Measurements from ENCODE around the gene SBF2. TPM values are rescaled to one million over a fixed set of nuclear protein-coding genes. Genes with fewer than 3 reads are reported as not detected.

Gene SBF2
- total RNA-seq, 1 donor from 2014 or later = 39.5 TPM

DNA sequence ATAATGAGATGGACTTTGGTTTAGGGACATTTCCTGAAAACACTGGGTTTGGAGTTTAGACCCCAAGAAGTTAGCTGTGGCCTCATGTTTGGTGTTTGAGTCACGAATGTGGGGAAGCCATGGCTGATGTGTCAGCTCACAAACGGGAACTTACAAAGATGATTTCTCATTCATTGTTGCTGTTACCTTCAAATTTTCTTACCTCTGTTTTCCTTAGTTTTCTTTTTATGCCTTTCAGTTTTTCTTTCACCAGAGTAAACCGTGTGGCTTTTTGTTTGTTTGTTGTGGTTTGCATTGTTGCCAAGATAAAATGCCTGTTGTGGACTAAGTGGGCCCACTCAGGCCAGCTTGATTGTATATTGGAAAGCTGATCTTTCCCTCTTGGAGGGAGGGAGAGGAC lies 541.0 kb downstream of the SBF2 start:
- TF ChIP-seq, protein P1, sequence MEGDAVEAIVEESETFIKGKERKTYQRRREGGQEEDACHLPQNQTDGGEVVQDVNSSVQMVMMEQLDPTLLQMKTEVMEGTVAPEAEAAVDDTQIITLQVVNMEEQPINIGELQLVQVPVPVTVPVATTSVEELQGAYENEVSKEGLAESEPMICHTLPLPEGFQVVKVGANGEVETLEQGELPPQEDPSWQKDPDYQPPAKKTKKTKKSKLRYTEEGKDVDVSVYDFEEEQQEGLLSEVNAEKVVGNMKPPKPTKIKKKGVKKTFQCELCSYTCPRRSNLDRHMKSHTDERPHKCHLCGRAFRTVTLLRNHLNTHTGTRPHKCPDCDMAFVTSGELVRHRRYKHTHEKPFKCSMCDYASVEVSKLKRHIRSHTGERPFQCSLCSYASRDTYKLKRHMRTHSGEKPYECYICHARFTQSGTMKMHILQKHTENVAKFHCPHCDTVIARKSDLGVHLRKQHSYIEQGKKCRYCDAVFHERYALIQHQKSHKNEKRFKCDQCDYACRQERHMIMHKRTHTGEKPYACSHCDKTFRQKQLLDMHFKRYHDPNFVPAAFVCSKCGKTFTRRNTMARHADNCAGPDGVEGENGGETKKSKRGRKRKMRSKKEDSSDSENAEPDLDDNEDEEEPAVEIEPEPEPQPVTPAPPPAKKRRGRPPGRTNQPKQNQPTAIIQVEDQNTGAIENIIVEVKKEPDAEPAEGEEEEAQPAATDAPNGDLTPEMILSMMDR (conservative IDR thresholded peaks at IDR 0.05) = no peak
- no peaks in the 10 kb centered on the region for H3K27me3 Mint-ChIP-seq
- no peaks in the 10 kb centered on the region for H3K9me3 Mint-ChIP-seq
- no peak for DNase-seq (ENCODE audit: extremely low spot score, unreplicated experiment)
- H3K27ac Mint-ChIP-seq = no peak overlapping the region
- H3K4me1 Mint-ChIP-seq (ENCODE audit: unreplicated experiment) = peaks cover 21% of the 10 kb centered on the region
- H3K4me3 Mint-ChIP-seq = no peak overlapping the region
- H3K36me3 Mint-ChIP-seq = peaks cover 17% of the 10 kb centered on the region

DNA sequence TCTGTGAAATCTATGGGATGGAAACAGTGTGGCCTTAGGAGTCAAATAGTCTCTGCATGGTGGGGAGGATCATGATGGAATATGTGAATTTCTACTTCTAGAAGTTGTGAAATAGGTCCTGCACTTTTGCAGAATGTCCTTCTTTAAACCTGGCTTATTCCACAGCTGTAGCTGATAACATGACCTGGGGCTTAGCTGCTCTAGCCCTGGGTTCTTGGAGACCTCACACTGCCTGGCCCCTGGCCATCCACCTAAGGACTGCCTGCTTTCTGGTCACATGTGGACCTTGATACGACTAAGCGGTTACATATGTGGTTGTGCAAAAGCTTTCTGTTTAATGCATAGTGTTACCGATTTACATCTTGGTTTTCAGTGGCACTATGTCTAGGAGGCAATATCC lies 541.9 kb downstream of the SBF2 start:
- H3K4me3 Mint-ChIP-seq = no peak overlapping the region
- H3K36me3 Mint-ChIP-seq = peaks cover 17% of the 10 kb centered on the region
- H3K4me1 Mint-ChIP-seq (ENCODE audit: unreplicated experiment) = peaks cover 20% of the 10 kb centered on the region
- no peak for DNase-seq (ENCODE audit: extremely low spot score, unreplicated experiment)
- no peak overlapping the region for H3K27ac Mint-ChIP-seq
- no peaks in the 10 kb centered on the region for H3K27me3 Mint-ChIP-seq
- TF ChIP-seq, protein P1 (conservative IDR thresholded peaks at IDR 0.05) = no peak
- H3K9me3 Mint-ChIP-seq = no peaks in the 10 kb centered on the region

DNA sequence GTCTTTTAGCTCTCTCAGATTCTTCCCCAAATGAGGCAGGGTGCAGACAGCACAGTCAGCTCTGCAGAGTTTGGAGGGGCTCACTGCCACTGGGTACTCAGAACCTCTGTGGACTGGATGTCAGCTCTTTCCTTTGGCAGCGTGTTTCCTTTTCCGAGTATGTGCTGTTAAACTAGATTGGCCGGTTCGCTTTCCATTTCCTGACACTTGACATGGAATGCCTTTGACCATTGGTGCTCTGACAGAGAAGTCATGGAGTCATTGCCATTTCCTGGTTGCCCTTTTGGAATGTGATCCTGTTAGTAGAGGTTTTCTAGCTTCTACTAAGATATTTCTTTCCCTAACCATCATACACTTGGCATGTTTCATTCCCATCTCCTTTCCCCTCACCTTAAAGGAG lies 543.5 kb downstream of the SBF2 start:
- peak overlapping the region; percentile 57 for H3K27ac Mint-ChIP-seq
- DNase-seq (ENCODE audit: extremely low spot score, unreplicated experiment) = no peak
- H3K36me3 Mint-ChIP-seq = peaks cover 17% of the 10 kb centered on the region
- no peaks in the 10 kb centered on the region for H3K9me3 Mint-ChIP-seq
- no peak overlapping the region for H3K4me3 Mint-ChIP-seq
- TF ChIP-seq, protein P1 (conservative IDR thresholded peaks at IDR 0.05) = no peak
- no peaks in the 10 kb centered on the region for H3K27me3 Mint-ChIP-seq
- H3K4me1 Mint-ChIP-seq (ENCODE audit: unreplicated experiment) = peaks cover 15% of the 10 kb centered on the region

DNA sequence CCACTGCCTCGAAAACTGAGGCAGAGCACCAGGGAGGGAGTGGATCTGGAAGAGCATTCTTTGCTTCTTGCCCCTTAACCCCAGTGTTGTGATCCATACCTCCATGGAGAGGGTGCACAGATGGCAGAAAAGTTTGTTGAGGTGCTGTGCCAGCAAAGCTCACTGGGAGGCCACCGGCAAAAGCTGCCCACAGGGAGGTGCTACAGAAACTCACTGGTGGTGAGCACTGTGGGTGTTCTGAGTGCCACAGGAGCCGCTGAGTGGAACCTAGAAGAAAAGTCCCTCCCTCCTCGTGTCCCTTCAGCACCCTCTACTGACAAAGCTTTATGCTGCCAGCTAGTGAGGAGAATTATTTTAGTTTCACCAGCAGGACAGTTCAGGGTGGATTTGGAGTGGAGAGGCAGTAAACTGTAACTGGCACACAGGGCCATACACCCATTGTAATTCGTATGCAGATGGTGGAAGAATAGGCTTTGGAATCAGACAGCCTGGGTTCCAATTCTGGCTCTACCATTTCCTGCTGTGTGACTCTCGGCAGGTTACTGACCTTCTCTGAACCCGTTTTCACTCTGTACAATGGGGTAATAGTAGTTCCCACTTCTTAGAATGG lies 545.6 kb downstream of the SBF2 start:
- DNase-seq (ENCODE audit: extremely low spot score, unreplicated experiment) = no peak
- H3K27me3 Mint-ChIP-seq = no peaks in the 10 kb centered on the region
- H3K27ac Mint-ChIP-seq = peak overlapping the region; percentile 46
- TF ChIP-seq, protein P1 (conservative IDR thresholded peaks at IDR 0.05) = peak; percentile 72
- peaks cover 22% of the 10 kb centered on the region for H3K36me3 Mint-ChIP-seq
- H3K4me1 Mint-ChIP-seq (ENCODE audit: unreplicated experiment) = peaks cover 10% of the 10 kb centered on the region
- H3K9me3 Mint-ChIP-seq = no peaks in the 10 kb centered on the region
- H3K4me3 Mint-ChIP-seq = no peak overlapping the region

DNA sequence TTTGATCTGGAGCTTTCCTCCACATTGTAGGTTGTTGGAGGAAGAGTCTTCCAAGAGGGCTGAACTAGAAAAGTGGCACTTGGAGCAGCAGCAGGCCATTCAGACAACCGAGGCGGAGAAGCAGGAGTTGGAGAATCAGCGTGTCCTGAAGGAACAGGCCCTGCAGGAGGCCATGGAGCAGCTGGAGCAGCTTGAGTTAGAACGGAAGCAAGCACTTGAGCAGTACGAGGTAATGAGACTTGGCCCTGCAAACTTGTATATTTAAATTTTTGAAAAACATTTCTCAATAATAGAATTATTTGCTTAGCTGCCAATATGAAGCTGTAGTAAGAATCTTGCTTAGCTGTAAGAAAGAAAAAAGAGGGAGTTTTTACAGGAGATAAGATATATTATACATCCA lies 546.2 kb downstream of the SBF2 start:
- no peaks in the 10 kb centered on the region for H3K9me3 Mint-ChIP-seq
- no peak for DNase-seq (ENCODE audit: extremely low spot score, unreplicated experiment)
- H3K36me3 Mint-ChIP-seq = peaks cover 22% of the 10 kb centered on the region
- TF ChIP-seq, protein P1 (conservative IDR thresholded peaks at IDR 0.05) = no peak
- no peak overlapping the region for H3K4me3 Mint-ChIP-seq
- peak overlapping the region; percentile 42 for H3K27ac Mint-ChIP-seq
- peaks cover 10% of the 10 kb centered on the region for H3K4me1 Mint-ChIP-seq (ENCODE audit: unreplicated experiment)
- H3K27me3 Mint-ChIP-seq = no peaks in the 10 kb centered on the region
